B cell (primary cell): ENCODE data around the gene ZNF407. TPM values are rescaled to one million over a fixed set of nuclear protein-coding genes. Genes with fewer than 3 reads are reported as not detected.

Experiments
- ATAC-seq: fragments of 200-7000 bp; cut with Tn5 transposase; one replicate; pipeline ENCODE4 v1.10.0; 2021; ENCODE audit warnings: low read depth, mild to moderate bottlenecking, moderate number of reproducible peaks, moderate library complexity
- CTCF ChIA-PET: fragments of 350-600 bp; sonication (Branson Sonifier 250); formaldehyde crosslinking; loops from one replicate; lab custom pipeline; 2021; ENCODE audit warnings: antibody characterized with exemption, inconsistent platforms; lab: Charles Lee
- POLR2A ChIA-PET: fragments of 350-600 bp; sonication (Branson Sonifier 250); formaldehyde crosslinking; loops from one replicate; lab custom pipeline; 2021; ENCODE audit warnings: antibody characterized with exemption; lab: Charles Lee
- DNase-seq: peaks from one replicate; pipeline ENCODE4 v3.0.0; 2013
- H2AFZ ChIP-seq: 2 replicates; pipeline ENCODE4 v1.6.1; 2012; ENCODE audit warnings: mild to moderate bottlenecking, low read depth, low read length; ENCODE audit not compliant: insufficient read depth, poor library complexity, severe bottlenecking
- H3K27ac ChIP-seq, 2 donors: 1 replicate in 1 of 2; 2 replicates in 1 of 2; pipeline ENCODE4 v1.5.1; 2012 to 2013; ENCODE audit warnings: low read length in 2 of 2, mild to moderate bottlenecking in 2 of 2, moderate library complexity in 1 of 2
- H3K27me3 ChIP-seq, 4 experiments: fragments of 200-600 bp in 1 of 4; sonication (generic) in 1 of 4; replicated peaks in 1 of 4; 1 replicate in 2 of 4; 2 replicates in 2 of 4; pipeline versions ENCODE4 v1.6.1 to v1.7.0; 2013 to 2016; ENCODE audit warnings: low read length in 3 of 4, mild to moderate bottlenecking in 2 of 4, mixed read lengths in 1 of 4, moderate library complexity in 1 of 4; ENCODE audit not compliant: insufficient read depth in 4 of 4, control insufficient read depth in 3 of 4; ENCODE audit errors: control extremely low read depth in 1 of 4
- H3K36me3 ChIP-seq, 2 experiments: replicated peaks in 1 of 2; 1 replicate in 1 of 2; 2 replicates in 1 of 2; pipeline versions ENCODE4 v1.6.1 to v1.7.1; 2013; ENCODE audit warnings: low read length in 1 of 2; ENCODE audit not compliant: insufficient read depth in 2 of 2, control insufficient read depth in 1 of 2; ENCODE audit errors: control extremely low read depth in 1 of 2, extremely low read depth in 1 of 2
- H3K4me1 ChIP-seq, 2 donors: fragments of 200-600 bp in 1 of 2; sonication (generic) in 1 of 2; 1 replicate in 1 of 2; 2 replicates in 1 of 2; pipeline versions ENCODE4 v1.5.1 to v1.6.1; 2013 to 2017; ENCODE audit warnings: low read length in 2 of 2; ENCODE audit not compliant: control insufficient read depth in 2 of 2, insufficient read depth in 2 of 2
- H3K4me2 ChIP-seq: replicated peaks from 2 replicates; pipeline ENCODE3; 2012; ENCODE audit warnings: mild to moderate bottlenecking, low read depth, low read length; ENCODE audit not compliant: poor library complexity, severe bottlenecking
- H3K4me3 ChIP-seq, 5 experiments: fragments of 200-600 bp in 1 of 5; sonication (generic) in 1 of 5; 1 replicate in 3 of 5; 2 replicates in 2 of 5; pipeline versions ENCODE4 v1.5.1 to v1.7.0; 2011 to 2016; ENCODE audit warnings: low read length in 4 of 5, mild to moderate bottlenecking in 4 of 5, low read depth in 2 of 5, control low read depth in 1 of 5, moderate library complexity in 1 of 5; ENCODE audit not compliant: insufficient read depth in 1 of 5; ENCODE audit errors: control extremely low read depth in 1 of 5, extremely low read depth in 1 of 5
- H3K79me2 ChIP-seq: fragments of 200-600 bp; sonication (generic); one replicate; pipeline ENCODE4 v1.6.0; 2016; ENCODE audit warnings: low read length; ENCODE audit not compliant: control insufficient read depth, insufficient read depth
- H3K9ac ChIP-seq: fragments of 200-600 bp; sonication (generic); 2 replicates; pipeline ENCODE4 v1.6.1; 2017; ENCODE audit warnings: mild to moderate bottlenecking, low read length, moderate library complexity
- H3K9me3 ChIP-seq, 3 donors: one replicate each; pipeline versions ENCODE4 v1.6.1 to v1.7.1; 2013; ENCODE audit warnings: low read length in 2 of 3; ENCODE audit not compliant: control insufficient read depth in 2 of 3, insufficient read depth in 1 of 3; ENCODE audit errors: control extremely low read depth in 1 of 3
- H4K20me1 ChIP-seq: 2 replicates; pipeline ENCODE4 v1.6.0; 2012; ENCODE audit warnings: mild to moderate bottlenecking, low read length; ENCODE audit not compliant: insufficient read depth, control insufficient read depth, poor library complexity, severe bottlenecking
- H3K27ac Mint-ChIP-seq: one replicate; pipeline ENCODE4 v1.8.0; 2021; ENCODE audit warnings: mixed read lengths
- H3K27me3 Mint-ChIP-seq: one replicate; pipeline ENCODE4 v1.8.0; 2021; ENCODE audit warnings: mixed read lengths
- H3K4me1 Mint-ChIP-seq: one replicate; pipeline ENCODE4 v1.8.0; 2021; ENCODE audit warnings: mixed read lengths
- H3K4me3 Mint-ChIP-seq: one replicate; pipeline ENCODE4 v1.8.0; 2021; ENCODE audit warnings: mixed read lengths
- H3K9me3 Mint-ChIP-seq: one replicate; pipeline ENCODE4 v1.8.0; 2022; ENCODE audit warnings: mixed read lengths; ENCODE audit not compliant: insufficient read depth
- EZH2 ChIP-seq: IDR thresholded peaks from 2 replicates; pipeline ENCODE4 v1.6.1; 2012; ENCODE audit warnings: borderline replicate concordance, low read depth, mild to moderate bottlenecking, moderate library complexity, low read length; ENCODE audit not compliant: insufficient read depth, poor library complexity, severe bottlenecking
- WGBS: methylation state at CpG from one replicate; pipeline ENCODE4 v1.1.5; 2013; ENCODE audit warnings: missing lambda C conversion rate; ENCODE audit not compliant: insufficient coverage; 5-methylcytosine and 5-hydroxymethylcytosine counted together
- intact Hi-C: fragments of 100-400 bp; cut with micrococcal nuclease; formaldehyde crosslinking; loops from one replicate; pipeline ENCODE4 v1.10.0; 2022
- polyA plus RNA-seq: library from polyadenylated mRNA; depleted of rRNA; stranded (reverse); fragments of >200 nt; gene quantifications from 2 replicates; pipeline ENCODE4 v1.2.3, GENCODE V29; 2012
- total RNA-seq, 2 donors: library from RNA; stranded (reverse); fragments of 120-200 nt in 1 of 2; gene quantifications; 1 replicate in 1 of 2; 2 replicates in 1 of 2; pipeline versions ENCODE4 v1.2.3 to v1.2.4, GENCODE V29; 2013 to 2022
- TF ChIP-seq, protein P1 (sequence below): fragments of 200-600 bp; IDR thresholded peaks from one replicate; pipeline ENCODE4 v1.8.0; 2022; ENCODE audit warnings: antibody characterized with exemption, mild to moderate bottlenecking

Gene ZNF407
- total and polyA plus RNA-seq, 2 donors (not counting 1 experiment from before 2014, with no cell fraction given): 4.5 to 37.1 TPM

DNA sequence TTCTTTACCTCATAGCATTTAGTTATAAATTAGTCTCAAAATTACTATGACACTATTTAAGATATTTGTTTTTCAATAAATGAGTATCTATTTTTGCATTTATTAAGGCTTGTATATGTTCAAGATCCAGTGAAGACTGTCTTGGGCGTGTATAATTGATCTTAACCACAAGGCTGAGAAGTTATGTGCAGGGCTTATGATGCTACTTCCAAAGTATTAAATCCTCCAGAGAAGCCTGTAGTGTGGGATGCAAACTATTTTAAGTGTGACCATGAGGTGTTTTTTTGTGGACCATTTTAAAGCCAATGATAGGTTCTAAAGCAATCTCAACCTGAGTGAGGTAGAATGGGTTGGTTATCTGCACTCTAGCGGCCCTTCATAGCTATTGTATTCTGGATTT, 219.9 kb downstream of the ZNF407 start:
- CTCF ChIA-PET: no interaction called here
- Histone ChIP-seq H3K27me3 (no peaks in the 10 kb centered on the region), H3K4me2 (no peak overlapping the region), H3K4me1 (no peaks in the 10 kb centered on the region), H4K20me1 (no peaks in the 10 kb centered on the region), H3K36me3 (no peaks in the 10 kb centered on the region), H3K79me2 (peaks cover 2% of the 10 kb centered on the region), H3K4me3 (no peak overlapping the region), H3K27ac (no peak overlapping the region), H3K9me3 (peaks cover 0 to 2% (median 0%) of the 10 kb centered on the region in 3 donors), H3K9ac (no peak overlapping the region), H2AFZ (no peak overlapping the region)
- Mint-ChIP-seq H3K4me3 (no peak overlapping the region), H3K27me3 (no peaks in the 10 kb centered on the region), H3K27ac (no peak overlapping the region), H3K9me3 (peaks cover 4% of the 10 kb centered on the region), H3K4me1 (no peaks in the 10 kb centered on the region)
- no peak for TF ChIP-seq EZH2
- TF ChIP-seq, protein P1, sequence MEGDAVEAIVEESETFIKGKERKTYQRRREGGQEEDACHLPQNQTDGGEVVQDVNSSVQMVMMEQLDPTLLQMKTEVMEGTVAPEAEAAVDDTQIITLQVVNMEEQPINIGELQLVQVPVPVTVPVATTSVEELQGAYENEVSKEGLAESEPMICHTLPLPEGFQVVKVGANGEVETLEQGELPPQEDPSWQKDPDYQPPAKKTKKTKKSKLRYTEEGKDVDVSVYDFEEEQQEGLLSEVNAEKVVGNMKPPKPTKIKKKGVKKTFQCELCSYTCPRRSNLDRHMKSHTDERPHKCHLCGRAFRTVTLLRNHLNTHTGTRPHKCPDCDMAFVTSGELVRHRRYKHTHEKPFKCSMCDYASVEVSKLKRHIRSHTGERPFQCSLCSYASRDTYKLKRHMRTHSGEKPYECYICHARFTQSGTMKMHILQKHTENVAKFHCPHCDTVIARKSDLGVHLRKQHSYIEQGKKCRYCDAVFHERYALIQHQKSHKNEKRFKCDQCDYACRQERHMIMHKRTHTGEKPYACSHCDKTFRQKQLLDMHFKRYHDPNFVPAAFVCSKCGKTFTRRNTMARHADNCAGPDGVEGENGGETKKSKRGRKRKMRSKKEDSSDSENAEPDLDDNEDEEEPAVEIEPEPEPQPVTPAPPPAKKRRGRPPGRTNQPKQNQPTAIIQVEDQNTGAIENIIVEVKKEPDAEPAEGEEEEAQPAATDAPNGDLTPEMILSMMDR: no peak
- ATAC-seq: no peak
- no CpG with 5 or more reads among the region's 2 CpGs for WGBS
- DNase-seq: no peak
- POLR2A ChIA-PET: interaction anchor here (0.6 kb wide), 1 partner anchor 62 kb away, joined by 4 read pairs; no protein-coding TSS in a partner anchor
- intact Hi-C loops: no loop called here

DNA sequence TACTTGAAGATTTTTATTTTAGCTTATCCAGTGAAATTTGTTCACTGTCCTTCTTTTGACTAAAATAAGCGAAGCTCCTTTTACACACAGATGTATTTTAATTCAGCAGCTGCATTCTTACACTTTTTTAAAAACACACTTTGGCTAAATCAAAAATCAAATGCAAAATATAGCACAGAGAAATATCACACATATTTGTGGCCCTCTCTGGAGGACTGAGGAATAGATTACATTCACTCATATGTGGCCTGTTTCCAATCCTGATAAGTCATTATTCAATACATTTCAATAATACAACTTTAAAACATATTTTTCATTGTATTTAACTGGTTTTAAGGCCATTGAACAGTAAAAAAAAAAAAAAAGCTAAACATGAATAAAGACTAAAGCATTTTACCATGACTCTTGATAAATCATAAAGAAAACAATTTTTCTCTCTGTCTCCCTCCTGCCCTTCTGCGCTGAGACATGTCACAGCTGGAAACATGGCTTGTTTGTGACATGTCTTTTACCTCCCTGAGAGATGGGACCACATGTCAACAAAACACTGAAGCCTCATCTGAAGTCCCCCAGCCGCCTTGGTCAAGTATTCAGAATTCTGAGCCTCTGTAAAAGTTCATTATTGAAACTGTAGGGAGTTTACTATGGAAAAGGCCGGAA, 221.0 kb downstream of the ZNF407 start:
- intact Hi-C loops: no loop called here
- no peaks in the 10 kb centered on the region for H3K27me3 Mint-ChIP-seq
- Histone ChIP-seq H3K27ac (no peak overlapping the region), H3K4me1 (no peaks in the 10 kb centered on the region), H3K27me3 (no peaks in the 10 kb centered on the region), H3K9ac (no peak overlapping the region), H3K79me2 (peaks cover 2% of the 10 kb centered on the region), H3K36me3 (peaks cover 0 to 2% of the 10 kb centered on the region in 2 experiments), H3K4me2 (no peak overlapping the region), H3K4me3 (no peak overlapping the region), H4K20me1 (no peaks in the 10 kb centered on the region), H3K9me3 (peaks cover 0 to 2% (median 0%) of the 10 kb centered on the region in 3 donors), H2AFZ (no peak overlapping the region)
- H3K9me3 Mint-ChIP-seq: peaks cover 4% of the 10 kb centered on the region
- H3K4me1 Mint-ChIP-seq: no peaks in the 10 kb centered on the region
- no peak for DNase-seq
- ChIA-PET POLR2A (no interaction called here), CTCF (no interaction called here)
- no peak for TF ChIP-seq EZH2
- TF ChIP-seq, protein P1: no peak
- no peak overlapping the region for H3K4me3 Mint-ChIP-seq
- no peak overlapping the region for H3K27ac Mint-ChIP-seq
- no peak for ATAC-seq
- WGBS: 100% methylated on average over 1 of the region's 4 CpGs
